Osteocyte (in vitro differentiated cells): ENCODE data around the gene NECTIN2. TPM values are rescaled to one million over a fixed set of nuclear protein-coding genes. Genes with fewer than 3 reads are reported as not detected.

ENCODE experiments used
- DNase-seq: peaks from one replicate; pipeline ENCODE4 v3.0.0; 2021; ENCODE audit warnings: mixed read lengths; ENCODE audit not compliant: unreplicated experiment; ENCODE audit errors: extremely low spot score
- H3K27ac Mint-ChIP-seq: one replicate; pipeline ENCODE4 v1.8.0; 2021; ENCODE audit warnings: mild to moderate bottlenecking, mixed read lengths; ENCODE audit not compliant: unreplicated experiment
- H3K27me3 Mint-ChIP-seq: one replicate; pipeline ENCODE4 v1.8.0; 2021; ENCODE audit warnings: mixed read lengths; ENCODE audit not compliant: unreplicated experiment
- H3K36me3 Mint-ChIP-seq: one replicate; pipeline ENCODE4 v1.8.0; 2021; ENCODE audit warnings: mixed read lengths; ENCODE audit not compliant: unreplicated experiment
- H3K4me1 Mint-ChIP-seq: one replicate; pipeline ENCODE4 v1.8.0; 2021; ENCODE audit warnings: mixed read lengths; ENCODE audit not compliant: unreplicated experiment
- H3K4me3 Mint-ChIP-seq: one replicate; pipeline ENCODE4 v1.8.0; 2021; ENCODE audit warnings: mild to moderate bottlenecking, moderate library complexity, mixed read lengths; ENCODE audit not compliant: unreplicated experiment
- H3K9me3 Mint-ChIP-seq: one replicate; pipeline ENCODE4 v1.8.0; 2021; ENCODE audit warnings: mixed read lengths; ENCODE audit not compliant: unreplicated experiment
- CTCF ChIP-seq: fragments of 200-600 bp; sonication (generic); IDR thresholded peaks from 2 replicates; pipeline ENCODE4 v1.5.0; 2021; ENCODE audit warnings: antibody characterized with exemption, mild to moderate bottlenecking, moderate library complexity
- total RNA-seq: library from RNA; stranded (reverse); gene quantifications from 2 replicates; pipeline ENCODE4 v1.2.1, GENCODE V29; 2021

NECTIN2 gene
- total RNA-seq, 1 donor from 2014 or later: 117 TPM

- Mint-ChIP-seq H3K4me1 (no peaks in the 10 kb centered on the region), H3K36me3 (peaks cover 6% of the 10 kb centered on the region), H3K27ac (no peak overlapping the region), H3K4me3 (no peak overlapping the region), H3K9me3 (no peaks in the 10 kb centered on the region), H3K27me3 (peaks cover 11% of the 10 kb centered on the region)
- no peak for DNase-seq
- no peak for TF ChIP-seq CTCF
These were observed 28.2 kb upstream of the NECTIN2 start for GRCh38 chr19:44817725-44818465.

GRCh38 chr19:44818466-44819031 lies 27.5 kb upstream of the NECTIN2 start:
- Mint-ChIP-seq H3K4me3 (no peak overlapping the region), H3K36me3 (peaks cover 5% of the 10 kb centered on the region), H3K27me3 (peaks cover 15% of the 10 kb centered on the region), H3K4me1 (no peaks in the 10 kb centered on the region), H3K27ac (no peak overlapping the region), H3K9me3 (no peaks in the 10 kb centered on the region)
- DNase-seq: no peak
- TF ChIP-seq CTCF: no peak

GRCh38 chr19:44819246-44819832 lies 26.8 kb upstream of the NECTIN2 start:
- H3K27me3 Mint-ChIP-seq: peaks cover 15% of the 10 kb centered on the region
- no peaks in the 10 kb centered on the region for H3K36me3 Mint-ChIP-seq
- no peaks in the 10 kb centered on the region for H3K4me1 Mint-ChIP-seq
- H3K27ac Mint-ChIP-seq: no peak overlapping the region
- no peak for TF ChIP-seq CTCF
- H3K4me3 Mint-ChIP-seq: no peak overlapping the region
- DNase-seq: no peak
- no peaks in the 10 kb centered on the region for H3K9me3 Mint-ChIP-seq

GRCh38 chr19:44820648-44821609 lies 25.2 kb upstream of the NECTIN2 start:
- no peaks in the 10 kb centered on the region for H3K9me3 Mint-ChIP-seq
- H3K27me3 Mint-ChIP-seq: peaks cover 22% of the 10 kb centered on the region
- H3K27ac Mint-ChIP-seq: no peak overlapping the region
- H3K4me1 Mint-ChIP-seq: no peaks in the 10 kb centered on the region
- H3K4me3 Mint-ChIP-seq: no peak overlapping the region
- no peak for DNase-seq
- TF ChIP-seq CTCF: no peak
- H3K36me3 Mint-ChIP-seq: no peaks in the 10 kb centered on the region
